Stimulated activated CD8-positive, alpha-beta memory T cell treated with anti-CD3 and anti-CD28 coated beads, Interleukin-4, amount 100 ng/mL, for 1 hour (primary cell): Measurements from ENCODE around the gene CISTR.
"Not testable (repeated sequence)": the region's sequence is repeated elsewhere in the genome, so short reads cannot be mapped to it uniquely, and the experiment has no call there.

Experiments used
- DNase-seq, 2 donors: peaks; one replicate each; pipeline ENCODE4 v3.0.0-alpha.2; 2020; ENCODE audit warnings: low read depth in 2 of 2, low spot score in 1 of 2

The CISTR gene

GRCh38 chr12:53751336-53752191, at the start of gene CISTR:
TSS of gene CISTR (minus strand) at chr12:53751979.
- DNase-seq = no peak

DNA sequence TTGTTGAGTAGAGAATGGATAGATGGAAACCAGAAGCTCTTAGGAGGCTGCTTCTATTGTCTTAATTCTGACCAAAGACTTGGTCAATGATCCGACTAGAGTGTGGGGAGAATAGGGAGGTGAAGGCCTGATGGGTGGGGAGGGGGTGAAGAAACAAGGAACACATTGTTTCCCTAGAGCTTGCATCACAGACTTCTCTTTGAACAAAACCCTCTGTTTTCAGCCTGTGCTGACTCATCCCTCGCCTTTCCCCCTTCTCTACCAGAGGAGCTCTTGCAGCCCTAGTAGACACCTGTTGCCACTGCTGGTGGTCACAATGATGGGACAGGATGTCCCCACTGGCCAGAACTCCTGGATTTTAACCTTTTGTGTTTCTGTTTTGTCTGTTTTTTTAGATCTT, 46.8 kb upstream of the CISTR start:
- DNase-seq = no peak

DNA sequence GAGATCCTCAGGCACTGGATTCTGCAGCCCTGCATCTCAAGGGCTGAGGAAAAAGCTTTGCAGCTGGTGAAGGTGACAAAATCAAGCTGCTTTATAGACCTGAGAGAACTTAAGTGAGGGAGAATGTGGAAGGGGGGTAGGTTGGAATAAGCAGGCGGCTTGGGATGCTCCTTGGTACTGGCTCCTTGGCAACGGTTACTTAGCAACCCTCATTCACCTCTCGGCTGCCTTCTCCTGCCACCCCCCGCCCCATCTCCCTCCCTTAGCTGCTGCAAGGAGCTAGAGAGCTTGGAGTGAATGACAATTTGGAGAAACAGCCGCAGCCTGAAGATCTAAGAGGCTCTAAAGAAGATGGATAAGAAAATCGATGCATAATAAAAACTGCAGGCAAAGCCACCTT, 44.1 kb upstream of the CISTR start:
- DNase-seq = no peak

DNA sequence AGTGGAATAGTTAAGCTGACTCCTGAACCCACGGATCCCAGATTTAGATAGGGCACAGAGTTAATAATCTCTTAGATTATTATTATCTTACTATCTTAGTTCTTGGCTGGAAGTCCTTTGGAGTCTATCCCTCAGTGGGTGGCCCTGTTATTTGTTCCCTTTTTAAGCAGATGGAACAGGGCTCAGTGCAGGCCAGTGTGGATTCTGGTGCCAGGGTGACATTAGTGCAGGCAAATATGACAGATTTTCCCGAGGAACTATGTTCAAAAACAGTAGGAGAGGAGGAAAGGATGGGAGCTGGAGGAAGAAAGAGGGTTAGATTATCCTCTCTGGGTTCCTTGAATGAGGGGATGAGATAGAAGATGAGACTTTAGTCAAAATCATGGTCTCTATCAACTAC, 41.4 kb upstream of the CISTR start:
- no peak for DNase-seq

DNA sequence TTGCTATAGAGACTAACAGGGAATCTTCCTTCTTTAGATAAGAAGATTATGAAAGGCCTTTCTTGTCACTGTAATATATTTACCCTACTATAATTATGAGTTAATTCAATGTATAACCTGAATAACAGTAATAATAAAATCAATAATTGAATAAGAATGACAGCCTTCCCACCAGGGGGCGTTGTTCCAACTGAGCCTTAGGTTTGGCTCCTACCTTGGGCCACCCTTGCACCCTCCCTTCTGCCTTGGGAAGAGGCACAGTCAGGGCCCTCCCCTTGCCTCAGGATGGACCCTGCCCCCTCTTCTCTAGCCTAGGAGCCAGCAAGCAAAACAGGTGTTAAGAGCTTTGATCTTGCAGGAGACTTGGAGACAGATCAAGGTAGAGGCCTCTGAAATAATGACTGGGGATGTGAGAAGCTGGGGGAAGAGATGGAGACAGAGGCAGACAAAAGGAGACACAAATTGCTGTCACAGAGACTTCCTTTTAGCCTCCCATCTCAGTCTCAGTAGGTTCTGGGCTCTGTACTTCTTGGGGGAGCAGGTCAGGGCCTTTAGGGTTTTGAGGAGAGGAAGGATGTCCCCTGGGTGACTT, 40.1 kb upstream of the CISTR start:
- peak in 1 of 2 donors; percentile 8 for DNase-seq

DNA sequence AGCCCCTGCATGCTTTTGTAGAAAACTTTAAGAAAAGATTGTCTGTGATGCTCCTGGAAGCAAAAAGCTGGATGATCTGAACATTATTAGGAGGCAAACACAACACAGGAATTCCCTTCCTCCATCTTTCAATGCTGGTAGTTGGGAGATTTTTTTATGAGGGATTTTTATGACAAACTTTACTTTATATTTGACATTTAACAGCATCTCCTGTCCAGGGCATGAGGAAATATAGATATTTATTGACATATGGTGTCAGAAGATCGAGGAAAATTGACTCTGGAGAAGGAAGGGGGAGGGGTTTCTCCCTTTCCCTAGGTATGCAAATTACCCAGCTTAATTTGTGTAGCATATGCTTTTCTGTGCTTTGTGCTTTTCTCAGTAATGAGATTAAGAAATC, 37.8 kb upstream of the CISTR start:
- no peak for DNase-seq

DNA sequence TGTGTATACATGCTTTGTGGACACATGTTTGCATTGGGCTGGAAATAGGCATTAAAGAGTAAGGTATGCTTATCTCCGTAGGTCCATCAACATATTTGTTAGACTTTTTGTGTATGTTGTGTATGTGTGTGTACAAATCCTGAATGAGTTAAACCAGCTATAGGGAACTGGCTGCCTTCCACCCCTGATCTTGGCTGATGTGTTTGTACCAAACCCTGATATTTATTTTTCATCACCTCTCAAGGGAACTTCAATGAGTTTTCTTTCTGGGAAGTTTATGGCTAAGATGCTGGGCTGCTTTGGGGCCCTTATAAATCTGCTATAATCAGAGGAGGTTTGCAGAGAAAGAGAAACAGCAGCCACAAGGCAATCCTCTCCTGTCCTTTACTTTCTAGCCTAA, 37.1 kb upstream of the CISTR start:
- DNase-seq = no peak

DNA sequence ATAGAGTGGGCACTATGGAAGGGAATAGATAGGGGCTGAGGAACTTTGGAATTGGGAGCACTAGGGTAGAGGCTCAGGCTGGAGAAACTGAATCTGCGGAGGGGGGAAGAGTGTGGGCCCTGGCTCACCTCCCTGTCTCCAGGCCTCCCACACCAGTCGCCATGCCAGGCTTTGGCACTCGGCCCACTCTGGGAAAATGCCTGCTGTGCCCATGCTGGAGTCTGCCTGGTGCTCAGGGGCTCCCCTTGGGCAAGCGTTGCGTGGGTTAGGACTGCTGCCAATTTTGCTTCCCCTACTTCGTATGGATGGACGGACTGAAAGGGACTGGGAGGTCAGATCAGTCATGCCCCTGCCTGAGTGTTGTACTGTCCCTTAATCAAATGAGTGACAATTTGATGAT, 34.6 kb upstream of the CISTR start:
- DNase-seq = no peak

DNA sequence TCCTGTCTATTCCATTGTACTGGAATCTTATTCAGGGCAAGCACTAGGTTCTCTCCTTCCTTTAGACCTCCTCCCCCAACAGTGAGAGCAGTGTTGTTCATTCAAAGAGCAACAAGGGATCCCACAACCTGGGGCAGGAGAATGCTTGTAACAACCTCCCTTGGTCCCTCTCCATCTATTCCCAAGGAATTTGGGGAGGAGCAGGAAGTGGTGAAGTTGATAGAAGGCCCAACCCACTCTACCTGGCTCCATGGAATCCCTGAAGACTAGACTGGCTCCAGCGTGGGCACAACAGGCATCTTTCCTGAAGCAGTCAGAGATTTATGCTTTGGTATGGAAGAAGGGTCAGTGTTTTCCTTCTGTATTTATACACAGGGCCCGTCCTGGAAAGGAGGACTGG, 33.4 kb upstream of the CISTR start:
- no peak for DNase-seq

DNA sequence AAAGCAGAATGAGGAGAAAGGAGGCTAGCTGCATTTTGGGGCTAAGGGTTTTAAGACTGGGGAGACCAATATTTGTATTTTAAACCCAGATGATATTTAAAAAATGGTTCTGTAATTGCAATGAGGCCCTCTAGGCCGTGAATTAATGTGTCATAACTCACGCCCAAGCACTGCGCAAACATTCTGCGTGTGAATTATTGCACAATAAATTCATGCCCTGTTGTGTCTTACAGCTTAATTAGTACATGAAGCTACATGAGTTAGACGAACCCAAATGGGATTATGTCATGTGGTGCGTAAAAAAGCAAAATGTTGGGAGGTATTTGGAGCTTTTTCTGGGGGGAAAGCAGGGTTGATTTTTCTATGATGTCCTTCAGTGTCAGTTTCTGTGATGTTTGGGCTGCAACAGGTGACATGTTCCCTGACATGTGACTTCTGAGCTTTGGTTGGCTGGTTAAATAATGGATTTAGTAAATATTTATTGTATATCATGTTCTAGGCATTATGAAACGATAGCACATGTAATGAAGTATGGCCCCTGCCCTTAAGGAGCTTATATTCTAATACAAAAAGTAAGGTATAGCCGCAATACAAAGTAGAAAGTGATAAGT, 30.4 kb upstream of the CISTR start:
- DNase-seq = no peak

DNA sequence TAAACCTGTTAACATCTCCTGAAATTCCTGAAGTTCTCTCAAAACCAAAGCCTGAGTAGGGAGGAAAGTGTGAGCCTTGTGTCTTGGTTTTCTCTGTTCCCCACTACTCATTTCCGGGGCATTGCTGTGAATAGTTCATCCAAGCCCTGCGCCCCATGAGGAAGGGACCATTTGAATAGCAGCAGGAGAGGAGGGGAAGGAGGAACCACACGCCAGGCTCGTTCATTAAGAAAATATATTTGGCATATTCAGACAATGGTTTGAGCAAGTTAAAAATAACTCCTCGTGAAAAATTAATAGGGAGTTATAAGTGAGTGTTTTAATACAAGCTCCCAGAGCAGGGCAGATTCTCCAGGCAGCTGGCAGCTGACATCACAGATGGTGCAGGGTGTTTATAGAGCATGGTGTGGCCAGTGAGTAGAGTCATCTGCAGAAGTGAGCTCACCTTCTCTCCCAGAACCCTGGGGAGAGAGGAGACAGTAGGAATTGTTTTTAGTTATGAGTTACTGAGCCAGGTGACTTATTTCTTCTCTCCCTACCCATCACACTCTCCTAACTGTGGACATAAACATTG, 29.5 kb upstream of the CISTR start:
- DNase-seq = no peak

DNA sequence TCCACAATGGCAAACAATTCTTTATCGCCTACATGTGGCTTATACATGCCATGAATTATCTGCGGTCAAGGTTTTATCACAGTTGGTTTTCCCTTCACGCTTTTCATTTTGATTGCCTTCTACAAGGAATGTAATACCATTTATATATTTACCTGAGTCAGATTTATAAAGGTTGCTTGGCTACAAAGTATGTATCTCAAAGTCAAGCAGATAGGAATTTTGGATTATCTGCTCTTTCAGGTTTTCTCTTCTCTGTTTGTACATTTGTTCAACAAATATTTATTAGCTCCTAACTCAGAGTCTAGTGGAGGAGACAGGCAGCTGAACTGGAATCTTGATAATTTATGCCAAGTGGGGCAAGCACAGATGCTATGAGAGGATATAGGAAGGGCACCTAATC, 28.5 kb upstream of the CISTR start:
- no peak for DNase-seq

- not testable (repeated sequence) for DNase-seq
Measured at GRCh38 chr12:53779679-53780078, 27.9 kb upstream of the CISTR start.

- DNase-seq = no peak
Measured at GRCh38 chr12:53777936-53778644, 26.3 kb upstream of the CISTR start.

DNA sequence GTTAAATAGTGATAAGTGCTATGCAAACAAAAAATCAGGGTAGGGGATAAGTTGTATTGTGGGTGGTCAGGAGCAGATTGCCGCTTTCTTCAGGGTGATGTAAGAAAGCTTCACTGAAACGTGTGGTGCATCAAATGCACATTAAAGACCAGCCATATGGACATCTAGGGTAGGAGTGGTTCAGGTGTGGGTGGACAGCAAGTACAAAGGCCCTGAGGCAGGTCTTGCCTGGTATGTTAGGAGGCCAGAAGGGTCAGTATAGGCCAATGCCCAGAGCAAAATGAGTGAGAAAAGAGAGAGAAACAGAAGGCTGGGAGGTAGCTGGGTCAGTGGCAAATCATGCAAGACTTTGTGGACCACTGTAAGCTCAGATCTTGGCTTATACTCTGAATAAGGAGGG, 25.6 kb upstream of the CISTR start:
- no peak for DNase-seq

DNA sequence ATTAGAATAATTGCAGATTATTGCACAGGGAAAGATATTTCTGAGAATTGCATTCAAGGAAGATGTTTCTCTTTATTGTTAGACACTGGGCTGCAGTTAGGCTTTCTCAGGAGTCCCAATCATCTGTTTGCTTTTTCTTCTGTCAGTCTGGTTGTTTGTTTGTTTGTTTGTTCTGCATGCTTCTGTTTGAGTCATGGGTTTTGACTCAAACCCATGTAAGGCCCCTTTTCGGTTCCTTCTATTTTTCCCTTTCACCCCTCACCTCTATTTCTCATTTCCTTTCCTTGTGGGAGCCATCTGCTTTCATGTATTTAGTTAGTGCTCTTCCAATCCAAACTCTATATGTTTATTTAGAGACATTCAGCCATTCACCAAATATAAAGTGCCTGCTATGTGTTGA, 25.1 kb upstream of the CISTR start:
- no peak for DNase-seq

DNA sequence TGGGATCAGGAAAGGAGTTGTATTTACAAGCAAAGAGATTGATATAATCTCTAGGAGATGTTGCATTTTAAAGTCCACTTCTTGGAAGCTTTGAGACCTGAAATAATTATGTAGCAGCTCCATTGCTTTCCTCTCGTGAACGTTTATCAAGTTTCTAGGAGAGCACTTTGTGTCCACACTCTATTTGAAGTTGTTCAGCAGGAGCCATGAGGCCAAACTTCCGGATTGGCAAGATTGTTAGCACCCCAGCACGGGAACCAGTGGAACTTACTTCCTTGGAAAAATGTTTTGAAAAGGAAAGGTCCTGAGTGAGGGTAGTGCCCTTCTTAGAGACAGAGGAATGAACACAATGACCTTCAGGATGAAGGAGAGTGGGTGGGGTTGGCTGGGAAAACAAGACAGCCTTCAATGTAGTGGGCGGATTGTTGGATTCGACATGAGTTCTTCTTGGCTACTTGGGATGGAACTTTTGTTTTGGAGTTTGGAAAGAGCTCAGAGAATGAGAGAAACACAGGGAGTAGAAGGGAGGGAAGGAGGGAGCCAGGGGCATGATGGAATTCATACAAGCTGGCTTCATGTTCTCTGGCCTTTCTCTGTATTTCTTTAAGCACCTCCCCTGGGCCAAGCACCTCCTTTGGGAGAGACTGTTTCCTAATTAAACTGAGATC, 23.8 kb upstream of the CISTR start:
- no peak for DNase-seq

- DNase-seq = no peak
Measured at GRCh38 chr12:53770281-53770680, 18.5 kb upstream of the CISTR start.

- DNase-seq = no peak
Measured at GRCh38 chr12:53768976-53769375, 17.2 kb upstream of the CISTR start.

DNA sequence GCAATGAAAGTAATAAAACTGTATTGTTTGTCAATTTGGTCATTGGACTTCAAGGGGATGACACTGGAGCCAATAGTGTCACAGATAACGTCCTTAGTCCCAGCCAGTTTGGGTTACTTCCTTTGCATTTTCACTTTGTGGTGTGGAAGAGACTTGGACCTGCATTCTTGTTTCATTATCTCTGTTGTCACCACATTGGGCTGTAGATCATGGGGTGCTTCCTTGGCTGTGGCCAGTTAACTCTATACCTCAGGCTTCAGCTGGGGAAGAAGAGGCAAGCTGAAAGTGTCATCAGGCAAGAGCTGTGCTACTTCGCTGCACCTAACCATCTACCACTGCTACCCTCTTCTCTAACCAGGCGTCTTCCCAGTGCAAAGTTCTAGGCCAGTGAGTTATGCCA, 15.1 kb upstream of the CISTR start:
- DNase-seq = no peak

DNA sequence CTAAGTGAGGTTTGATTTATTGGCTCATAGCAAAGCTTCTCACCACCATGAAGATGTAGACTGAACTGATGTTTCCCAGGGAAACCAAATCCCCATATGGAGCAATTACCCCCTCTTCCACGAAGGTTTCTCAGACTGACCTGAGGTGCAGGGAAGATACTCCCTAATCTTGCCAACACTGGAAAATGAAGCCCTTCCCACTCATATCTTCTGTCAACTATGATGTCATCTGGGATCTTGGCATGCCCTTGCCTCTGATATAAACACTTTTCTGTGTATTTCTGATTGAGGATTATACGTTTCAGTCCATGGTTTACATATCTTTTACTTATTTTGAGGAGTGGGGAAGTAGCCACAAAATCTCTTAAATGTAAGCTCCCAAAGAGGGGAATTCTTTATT, 14.1 kb upstream of the CISTR start:
- no peak for DNase-seq
